Activated CD8-positive, alpha-beta memory T cell treated with anti-CD3 and anti-CD28 coated beads for 36 hours (primary cell): ENCODE measurements around the gene EME1. TPM values are rescaled to one million over a fixed set of nuclear protein-coding genes. Genes with fewer than 3 reads are reported as not detected.

Experiments
- CTCF ChIA-PET: fragments of 350-600 bp; sonication (Branson Sonifier 250); formaldehyde crosslinking; loops from one replicate; lab custom pipeline; 2021; ENCODE audit warnings: antibody characterized with exemption; lab: Charles Lee
- POLR2A ChIA-PET: fragments of 350-600 bp; sonication (Branson Sonifier 250); formaldehyde crosslinking; loops from one replicate; lab custom pipeline; 2021; ENCODE audit warnings: antibody characterized with exemption; lab: Charles Lee
- total RNA-seq, 2 experiments: library from RNA; stranded (reverse); gene quantifications; one replicate each; pipeline ENCODE4 v1.2.3, GENCODE V29; 2021

EME1 gene
- total RNA-seq, 2 experiments from 2014 or later, result 28.1 to 30.4 TPM

DNA sequence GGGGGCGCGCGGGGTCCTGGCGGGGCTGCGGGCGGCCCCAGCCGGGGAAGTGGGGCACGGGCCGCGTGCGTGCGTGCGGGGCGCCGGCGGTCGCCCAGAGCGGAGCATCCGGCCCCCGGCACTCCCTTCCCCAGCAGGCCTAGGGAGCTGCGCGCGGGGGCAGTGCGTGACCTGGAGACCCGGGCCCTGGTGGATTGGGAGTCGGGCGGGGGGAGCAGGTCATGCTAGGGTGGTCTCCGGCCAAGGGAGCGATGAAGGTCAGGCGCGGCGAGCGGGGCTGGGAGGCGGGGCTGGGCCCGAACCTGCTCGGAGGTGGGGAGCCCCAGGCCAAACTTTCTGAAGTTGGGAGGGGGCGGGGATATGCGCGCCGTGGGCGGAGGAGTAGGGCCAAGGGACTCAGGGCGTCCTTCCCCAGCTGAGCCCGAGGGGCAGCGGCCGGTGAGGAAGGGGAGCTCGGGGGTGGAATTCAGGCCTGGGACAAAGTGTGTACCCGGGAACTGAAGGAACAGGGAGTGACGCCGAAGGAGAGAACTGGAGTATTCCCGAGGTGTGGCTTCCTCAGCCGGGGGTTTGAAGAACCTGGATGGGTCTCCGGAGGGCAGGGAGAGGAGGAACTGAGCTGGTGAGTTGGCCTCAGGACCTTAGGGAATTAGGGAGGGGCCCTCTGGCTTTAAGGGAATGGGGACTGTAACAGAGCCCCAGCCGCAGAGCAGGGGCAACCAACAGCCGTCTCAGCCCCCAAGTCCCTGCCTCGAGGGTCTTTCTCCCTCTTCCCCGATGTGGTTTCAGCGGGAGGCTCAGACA is 26.5 kb upstream of the EME1 start:
- CTCF ChIA-PET, result interaction anchor here (0.9 to 1.4 kb wide), 4 partner anchors 14 to 252 kb away, joined by 3 read pairs; partner anchors contain the start of gene LRRC59
- POLR2A ChIA-PET, result interaction anchor here (1.3 to 2.9 kb wide), 3 partner anchors 16 to 51 kb away, joined by 3 to 17 read pairs (median 10); partner anchors contain the start of genes EME1, LRRC59 and MRPL27

DNA sequence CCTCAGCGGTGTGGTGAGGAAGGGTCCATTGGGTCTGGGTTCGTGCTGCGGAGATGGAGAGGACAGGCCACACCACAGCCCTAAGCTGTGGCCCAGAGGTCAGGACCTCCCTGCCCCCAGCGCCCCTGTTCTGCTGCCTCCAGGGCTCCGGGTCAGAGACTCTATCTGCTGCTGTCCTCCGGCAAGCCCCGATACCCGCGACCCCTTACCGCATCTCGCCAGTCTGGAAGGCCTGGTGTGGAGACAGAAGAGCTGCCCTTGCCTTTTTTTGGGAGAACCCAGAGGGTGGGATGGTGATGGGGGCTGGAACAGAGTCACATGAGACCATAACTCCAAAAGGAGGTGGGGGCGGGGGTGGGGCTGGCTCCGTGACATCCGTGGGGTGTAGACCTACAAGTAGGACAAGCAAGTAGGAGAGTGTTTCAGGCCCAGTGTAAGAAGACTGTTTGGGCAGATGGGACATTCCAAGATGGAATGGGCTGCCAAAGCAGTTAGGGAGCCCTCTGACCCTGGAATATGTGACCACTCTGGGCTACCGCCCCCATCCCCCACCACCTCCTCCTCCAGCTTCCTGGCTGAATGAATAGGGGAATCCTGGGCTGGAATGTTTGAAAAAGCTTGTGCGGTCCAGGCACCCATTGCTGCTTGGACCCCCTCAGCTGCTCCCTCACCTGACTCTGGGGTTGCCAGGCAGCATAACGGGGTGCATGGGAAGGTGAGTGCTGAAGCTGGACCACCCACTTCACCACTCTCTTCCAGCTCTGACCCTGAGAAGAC is 25.7 kb upstream of the EME1 start:
- POLR2A ChIA-PET, result interaction anchor here (1.3 to 2.9 kb wide), 3 partner anchors 15 to 50 kb away, joined by 3 to 17 read pairs (median 10); partner anchors contain the start of genes EME1, LRRC59 and MRPL27
- CTCF ChIA-PET, result interaction anchor here (0.7 to 1.4 kb wide), 2 partner anchors 15 to 253 kb away, joined by 3 to 4 read pairs; no protein-coding TSS in a partner anchor

DNA sequence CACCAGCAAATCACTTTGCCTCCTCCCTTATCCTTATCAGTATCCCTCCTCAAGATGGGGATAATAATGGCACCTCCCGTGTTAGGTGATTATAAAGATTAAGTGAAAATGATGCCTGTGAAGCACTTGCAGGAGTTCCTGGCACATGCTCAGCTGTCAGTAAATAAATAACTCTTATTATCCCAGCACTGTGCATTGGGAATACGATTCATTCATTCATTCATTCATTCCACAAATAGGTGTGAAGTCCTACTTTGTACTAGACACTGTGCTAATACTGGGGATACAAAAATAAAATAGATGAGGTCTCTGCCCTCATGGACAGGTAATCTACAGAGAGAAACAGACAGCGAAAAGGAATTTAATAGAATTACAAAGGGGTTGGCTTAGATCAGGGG is 25.1 kb upstream of the EME1 start:
- ChIA-PET POLR2A (interaction anchor here (2.9 kb wide), 1 partner anchor 50 kb away, joined by 17 read pairs; the partner anchor contains the start of gene LRRC59), CTCF (interaction anchor here (0.7 to 2.3 kb wide), 3 partner anchors 8 to 14 kb away, joined by 3 to 11 read pairs (median 4); no protein-coding TSS in a partner anchor)

DNA sequence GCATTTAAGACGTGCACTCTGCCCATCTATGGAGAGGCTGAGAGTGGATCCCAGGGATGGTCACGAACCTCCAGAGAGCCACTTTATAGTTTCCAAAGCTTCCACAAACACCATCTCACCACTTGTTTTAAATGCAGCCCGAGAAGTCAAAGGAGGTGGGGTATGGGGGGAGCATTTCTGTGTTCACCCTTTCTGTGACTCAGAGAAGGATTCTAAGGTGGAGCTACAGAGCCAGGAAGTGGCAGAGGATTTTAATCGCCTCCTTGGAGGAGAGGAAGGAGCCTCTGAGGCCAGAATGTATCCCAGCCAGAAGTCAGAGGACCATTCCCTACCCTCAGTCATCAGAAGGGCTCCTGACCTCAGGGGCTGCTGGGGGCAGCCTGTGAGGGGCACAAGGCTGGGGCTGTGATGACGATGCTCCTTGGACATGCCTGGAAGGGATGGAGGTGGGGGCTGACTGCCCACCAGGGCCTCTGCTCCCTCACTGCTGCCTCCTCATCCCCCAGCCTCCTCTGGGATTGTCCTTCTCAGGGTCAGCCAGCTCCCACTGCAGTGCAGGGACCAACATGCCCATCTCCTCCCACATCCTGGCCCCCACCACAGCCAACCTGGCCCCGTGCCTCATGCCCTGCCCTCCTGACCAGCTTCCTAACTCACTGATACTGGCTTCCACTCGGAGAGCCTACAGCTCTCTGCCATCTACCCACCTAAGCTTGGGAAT is 24.3 kb upstream of the EME1 start:
- POLR2A ChIA-PET, result interaction anchor here (0.6 to 0.8 kb wide), 2 partner anchors 11 to 83 kb away, joined by 3 to 4 read pairs; no protein-coding TSS in a partner anchor
- CTCF ChIA-PET, result interaction anchor here (1.2 to 2.3 kb wide), 2 partner anchors 9 to 13 kb away, joined by 3 to 11 read pairs; no protein-coding TSS in a partner anchor

DNA sequence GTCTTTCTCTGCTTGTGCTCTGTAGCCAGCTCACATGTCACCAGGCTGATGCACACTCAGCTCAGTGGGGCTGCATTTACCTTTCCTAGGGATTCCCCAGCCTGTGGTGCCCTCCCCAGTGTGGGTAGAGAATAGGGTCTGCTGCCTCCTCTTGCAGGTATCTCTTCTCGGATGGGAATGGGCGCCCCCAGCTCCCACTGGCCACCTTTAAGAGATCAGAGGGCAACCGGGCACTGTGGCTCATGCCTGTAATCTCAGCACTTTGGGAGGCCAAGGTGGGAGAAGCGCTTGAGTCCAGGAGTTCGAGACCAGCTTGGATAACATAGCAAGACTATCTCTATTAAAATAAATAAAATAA is 23.8 kb upstream of the EME1 start:
- POLR2A ChIA-PET, result interaction anchor here (0.6 to 1.0 kb wide), 3 partner anchors 11 to 82 kb away, joined by 3 to 4 read pairs (median 3); no protein-coding TSS in a partner anchor

DNA sequence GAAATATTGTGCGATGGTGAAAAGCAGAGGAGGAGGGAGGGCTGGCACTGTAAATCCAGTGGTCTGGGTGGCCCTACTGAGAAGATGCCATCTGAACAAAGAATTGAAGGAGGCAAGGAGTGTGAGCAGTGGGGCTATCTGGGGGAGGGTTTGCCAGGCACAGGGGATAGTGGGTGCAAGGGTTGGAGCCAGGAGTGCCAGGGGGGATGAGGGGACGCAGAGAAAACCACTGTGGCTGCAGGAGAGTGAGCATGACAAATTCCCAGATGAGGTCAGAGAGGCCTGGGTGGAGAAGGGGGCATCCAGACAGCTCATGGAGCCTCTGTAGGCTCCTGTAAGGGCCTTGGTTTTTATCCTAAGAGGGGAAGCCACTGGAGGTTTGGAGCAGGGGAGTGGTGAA is 22.3 kb upstream of the EME1 start:
- ChIA-PET POLR2A (no interaction called here), CTCF (interaction anchor here (1.7 kb wide), 1 partner anchor 46 kb away, joined by 6 read pairs; the partner anchor contains the start of gene LRRC59)

More for the DNA sequence above, 23.8 kb upstream of the EME1 start:
- CTCF ChIA-PET, result interaction anchor here (1.2 to 2.3 kb wide), 2 partner anchors 10 to 12 kb away, joined by 3 to 11 read pairs; no protein-coding TSS in a partner anchor

DNA sequence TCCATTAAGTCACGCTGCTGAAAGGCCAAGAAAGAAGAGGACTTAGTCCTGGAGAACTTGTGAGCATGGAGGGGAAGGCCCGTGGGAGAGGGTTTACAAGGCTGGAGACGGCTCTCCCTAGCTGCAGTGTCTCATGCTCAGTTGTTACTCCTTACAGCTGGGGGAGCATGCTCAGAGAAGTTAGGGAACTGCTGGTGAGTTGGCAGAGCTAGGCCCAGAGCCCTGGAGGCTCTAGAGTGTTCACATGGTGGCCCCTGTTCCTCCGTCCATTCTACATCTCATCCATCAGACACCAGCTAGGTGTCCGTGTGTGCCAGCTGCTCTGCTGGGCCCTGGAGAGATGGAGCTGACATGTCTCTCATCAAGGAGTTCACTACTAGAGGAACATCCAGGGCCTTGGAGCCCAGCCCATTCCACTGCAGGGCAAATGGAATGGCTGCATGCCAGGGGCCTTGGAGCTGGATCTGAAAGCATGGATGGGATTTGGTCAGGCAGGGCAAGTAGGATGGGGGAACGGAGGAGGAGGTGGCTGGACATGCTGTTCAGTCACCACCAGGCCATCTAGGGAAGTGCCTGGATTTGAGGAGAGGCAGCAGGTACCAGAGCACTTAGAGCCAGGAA is 20.8 kb upstream of the EME1 start:
- CTCF ChIA-PET, result interaction anchor here (0.7 to 1.7 kb wide), 3 partner anchors 10 to 235 kb away, joined by 3 to 6 read pairs (median 6); partner anchors contain the start of gene LRRC59
- POLR2A ChIA-PET, result no interaction called here

DNA sequence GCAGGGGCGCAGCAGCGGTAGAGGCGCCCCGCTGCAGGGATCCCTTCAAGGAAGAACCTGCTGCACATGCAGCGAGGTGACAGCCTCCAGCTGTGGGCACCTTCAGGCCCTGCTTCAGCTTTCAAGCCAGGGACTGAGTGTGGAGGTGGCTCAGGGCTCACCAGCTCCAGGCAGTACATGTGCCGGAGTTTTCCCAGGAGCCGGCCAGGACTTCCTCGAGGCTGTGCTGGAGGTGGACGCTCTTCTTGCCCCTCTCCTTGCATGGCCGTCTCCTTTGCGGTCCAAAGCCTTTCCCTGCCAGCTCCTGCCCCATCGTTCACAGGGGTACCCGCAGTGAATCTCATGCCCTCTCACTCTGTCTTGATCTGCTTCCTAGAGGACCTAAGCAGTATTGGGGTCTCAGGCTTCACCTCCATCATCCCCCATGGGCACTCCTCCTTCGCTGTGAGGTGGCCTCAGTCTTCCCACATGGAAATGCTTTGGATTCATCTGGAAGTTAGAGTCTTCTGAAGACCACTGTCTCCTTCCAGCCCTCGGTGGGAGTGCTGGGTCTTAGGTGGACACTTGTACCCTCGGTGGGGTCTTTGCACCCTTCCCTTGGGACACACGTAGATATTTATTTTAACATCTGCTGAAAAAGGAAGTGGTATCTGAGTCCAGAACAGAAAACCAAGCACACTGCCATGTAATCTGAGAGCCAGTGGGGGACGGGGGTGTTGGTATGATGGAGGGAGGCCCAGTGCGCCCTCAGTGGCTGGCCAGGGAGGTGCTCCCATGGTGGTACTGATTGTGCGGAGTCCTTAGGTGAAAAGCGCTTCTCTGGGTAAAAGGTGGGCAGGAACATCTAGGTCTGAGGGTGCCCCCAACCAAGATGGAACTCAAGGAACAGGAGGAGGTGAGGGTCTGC is 20.1 kb upstream of the EME1 start:
- POLR2A ChIA-PET, result no interaction called here
- CTCF ChIA-PET, result interaction anchor here (0.7 to 1.7 kb wide), 3 partner anchors 9 to 236 kb away, joined by 3 to 6 read pairs (median 6); partner anchors contain the start of gene LRRC59

DNA sequence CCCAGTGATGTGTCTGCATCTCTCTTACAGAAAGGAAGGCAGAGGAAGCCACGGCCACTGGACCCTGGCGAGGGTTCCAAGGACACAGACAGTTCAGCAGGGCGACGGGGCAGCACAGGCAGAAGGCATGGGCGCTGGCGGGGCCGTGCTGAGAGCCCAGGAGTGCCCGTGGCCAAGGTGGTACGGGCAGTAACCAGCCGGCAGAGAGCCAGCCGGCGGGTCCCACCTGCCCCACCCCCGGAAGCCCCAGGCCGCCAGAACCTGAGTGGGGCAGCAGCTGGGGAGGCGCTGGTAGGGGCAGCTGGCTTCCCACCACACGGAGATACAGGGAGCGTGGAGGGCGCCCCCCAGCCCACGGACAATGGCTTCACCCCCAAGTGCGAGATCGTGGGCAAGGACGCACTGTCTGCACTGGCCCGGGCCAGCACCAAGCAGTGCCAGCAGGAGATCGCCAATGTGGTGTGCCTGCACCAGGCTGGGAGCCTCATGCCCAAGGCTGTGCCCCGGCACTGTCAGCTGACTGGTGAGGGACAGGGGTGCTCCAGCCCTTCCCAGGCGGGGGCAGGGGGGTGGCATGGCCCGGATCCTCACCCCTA is 19.3 kb upstream of the EME1 start:
- POLR2A ChIA-PET, result no interaction called here
- CTCF ChIA-PET, result interaction anchor here (0.8 kb wide), 1 partner anchor 55 kb away, joined by 3 read pairs; no protein-coding TSS in a partner anchor

DNA sequence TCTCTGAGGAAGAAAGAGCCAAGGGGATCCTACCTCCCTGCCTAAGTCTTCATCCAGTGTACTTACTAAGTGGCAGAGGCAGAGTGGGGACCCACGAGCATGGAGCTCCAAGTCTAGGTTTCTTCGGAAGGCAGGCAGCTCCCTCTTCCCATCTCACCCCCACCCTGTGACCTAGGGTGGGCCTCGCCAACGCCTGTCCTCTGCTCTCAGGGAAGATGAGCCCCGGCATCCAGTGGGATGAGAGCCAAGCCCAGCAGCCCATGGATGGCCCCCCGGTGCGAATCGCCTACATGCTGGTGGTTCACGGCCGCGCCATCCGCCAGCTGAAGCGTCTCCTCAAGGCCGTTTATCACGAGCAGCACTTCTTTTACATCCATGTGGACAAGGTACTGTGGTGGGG is 18.8 kb upstream of the EME1 start:
- CTCF ChIA-PET, result interaction anchor here (0.8 kb wide), 1 partner anchor 56 kb away, joined by 3 read pairs; no protein-coding TSS in a partner anchor
- POLR2A ChIA-PET, result no interaction called here

DNA sequence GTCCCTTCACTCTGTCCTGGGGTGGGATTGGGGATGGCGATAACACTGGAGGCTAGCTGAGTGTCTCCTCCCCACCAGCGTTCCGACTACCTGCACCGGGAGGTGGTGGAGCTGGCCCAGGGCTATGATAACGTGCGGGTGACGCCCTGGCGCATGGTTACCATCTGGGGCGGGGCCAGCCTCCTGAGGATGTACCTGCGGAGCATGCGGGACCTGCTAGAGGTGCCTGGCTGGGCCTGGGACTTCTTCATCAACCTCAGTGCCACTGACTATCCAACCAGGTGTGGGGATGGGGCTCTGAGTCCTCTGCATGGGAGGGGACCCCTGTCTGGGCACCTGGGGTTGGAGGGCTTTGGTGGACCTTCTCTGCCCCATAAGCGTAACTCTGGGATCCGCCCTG is 18.3 kb upstream of the EME1 start:
- POLR2A ChIA-PET, result no interaction called here
- CTCF ChIA-PET, result no interaction called here

DNA sequence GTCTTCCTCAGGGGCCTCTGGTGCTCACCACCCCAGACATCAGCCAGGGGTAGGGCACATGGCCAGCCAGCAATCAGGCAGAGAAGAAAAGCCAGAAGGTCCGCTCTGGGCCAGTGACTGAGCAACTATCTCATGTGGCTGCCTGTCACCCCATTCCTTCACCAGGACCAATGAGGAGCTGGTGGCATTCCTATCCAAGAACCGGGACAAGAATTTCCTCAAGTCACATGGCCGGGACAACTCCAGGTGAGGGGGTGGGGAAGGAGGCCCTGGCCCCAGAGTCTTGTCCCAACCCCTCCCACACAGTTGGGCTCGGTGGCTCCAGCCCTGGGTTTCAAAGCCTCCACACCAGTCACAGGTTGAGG is 17.7 kb upstream of the EME1 start:
- POLR2A ChIA-PET, result no interaction called here
- CTCF ChIA-PET, result no interaction called here

DNA sequence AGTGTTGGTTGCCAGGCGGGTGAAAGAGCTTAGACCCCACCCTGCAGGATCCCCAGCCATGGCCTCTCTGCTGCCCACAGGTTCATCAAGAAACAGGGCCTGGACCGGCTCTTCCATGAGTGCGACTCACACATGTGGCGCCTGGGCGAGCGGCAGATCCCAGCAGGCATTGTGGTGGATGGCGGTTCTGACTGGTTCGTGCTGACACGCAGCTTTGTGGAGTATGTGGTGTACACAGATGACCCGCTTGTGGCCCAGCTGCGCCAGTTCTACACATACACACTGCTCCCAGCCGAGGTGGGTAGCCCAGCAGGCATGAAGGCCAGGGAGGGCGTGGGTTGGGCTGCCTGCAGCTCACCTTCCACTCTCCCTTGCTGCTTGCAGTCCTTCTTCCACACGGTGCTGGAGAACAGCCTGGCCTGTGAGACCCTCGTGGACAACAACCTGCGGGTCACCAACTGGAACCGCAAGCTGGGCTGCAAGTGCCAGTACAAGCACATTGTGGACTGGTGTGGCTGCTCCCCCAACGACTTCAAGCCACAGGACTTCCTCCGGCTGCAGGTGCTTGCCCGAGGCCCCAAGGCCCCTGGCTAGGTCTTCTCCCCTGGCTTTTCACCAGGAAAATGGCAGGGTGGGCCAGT is 17.2 kb upstream of the EME1 start:
- CTCF ChIA-PET, result interaction anchor here (0.8 kb wide), 1 partner anchor 42 kb away, joined by 3 read pairs; the partner anchor contains the start of gene LRRC59

DNA sequence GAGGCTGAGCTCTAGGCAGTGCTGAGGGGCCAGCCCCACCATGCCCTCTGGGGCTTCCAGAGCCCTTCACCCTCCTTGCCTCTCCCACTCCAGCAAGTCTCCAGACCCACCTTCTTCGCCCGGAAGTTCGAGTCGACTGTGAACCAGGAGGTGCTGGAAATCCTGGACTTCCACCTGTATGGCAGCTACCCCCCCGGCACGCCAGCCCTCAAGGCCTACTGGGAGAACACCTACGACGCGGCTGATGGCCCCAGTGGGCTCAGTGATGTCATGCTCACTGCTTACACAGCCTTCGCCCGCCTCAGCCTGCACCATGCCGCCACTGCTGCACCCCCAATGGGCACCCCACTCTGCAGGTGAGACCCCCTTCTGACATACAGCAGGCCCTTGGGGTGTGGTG is 16.6 kb upstream of the EME1 start:
- CTCF ChIA-PET, result interaction anchor here (0.8 kb wide), 1 partner anchor 41 kb away, joined by 3 read pairs; the partner anchor contains the start of gene LRRC59
- POLR2A ChIA-PET, result no interaction called here

More for the DNA sequence above, 17.2 kb upstream of the EME1 start:
- POLR2A ChIA-PET, result no interaction called here

DNA sequence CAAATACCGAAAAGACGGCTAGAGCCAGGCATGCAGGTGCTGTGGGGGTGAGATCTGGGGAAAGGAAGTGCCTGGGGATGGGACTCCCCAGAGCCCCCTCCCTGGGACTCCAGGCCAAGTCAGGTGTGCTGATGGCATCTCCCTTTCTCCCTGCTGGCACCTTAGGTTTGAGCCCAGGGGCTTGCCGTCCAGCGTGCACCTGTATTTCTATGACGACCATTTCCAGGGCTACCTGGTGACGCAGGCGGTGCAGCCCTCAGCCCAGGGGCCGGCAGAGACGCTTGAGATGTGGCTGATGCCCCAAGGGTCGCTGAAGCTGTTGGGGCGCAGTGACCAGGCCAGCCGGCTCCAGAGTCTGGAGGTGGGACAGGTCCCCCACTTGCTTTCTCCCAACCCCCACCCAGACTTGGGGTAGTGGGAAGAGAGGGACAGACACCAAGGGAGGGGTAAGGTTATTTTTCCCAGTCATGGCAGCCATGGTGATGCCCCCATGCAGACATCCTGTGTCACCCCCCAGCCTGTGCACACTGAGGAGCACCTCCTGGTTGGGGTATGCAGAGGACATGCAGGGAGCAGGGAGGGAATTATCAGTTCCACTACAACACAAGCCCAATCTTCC is 16.0 kb upstream of the EME1 start:
- ChIA-PET POLR2A (no interaction called here), CTCF (interaction anchor here (0.7 kb wide), 1 partner anchor 54 kb away, joined by 4 read pairs; no protein-coding TSS in a partner anchor)

DNA sequence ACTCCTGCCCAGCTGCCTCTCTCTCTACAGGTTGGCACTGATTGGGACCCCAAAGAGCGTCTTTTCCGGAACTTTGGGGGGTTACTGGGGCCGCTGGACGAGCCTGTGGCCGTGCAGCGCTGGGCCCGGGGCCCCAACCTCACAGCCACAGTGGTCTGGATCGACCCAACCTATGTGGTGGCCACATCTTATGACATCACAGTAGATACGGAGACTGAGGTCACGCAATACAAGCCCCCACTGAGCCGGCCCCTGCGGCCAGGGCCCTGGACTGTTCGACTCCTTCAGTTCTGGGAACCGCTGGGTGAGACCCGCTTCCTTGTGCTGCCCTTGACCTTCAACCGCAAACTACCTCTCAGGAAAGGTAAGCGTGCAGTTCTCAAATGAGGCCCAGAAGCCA is 14.9 kb upstream of the EME1 start:
- ChIA-PET POLR2A (no interaction called here), CTCF (no interaction called here)
